GM19351 (cell line): Measurements from ENCODE around the gene TUT4.

Experiments
- ATAC-seq: cut with Tn5 transposase; IDR thresholded peaks from one replicate; pipeline ENCODE4 v1.9.1; 2021; ENCODE audit warnings: mild to moderate bottlenecking, moderate library complexity; ENCODE audit not compliant: unreplicated experiment

The TUT4 gene

DNA sequence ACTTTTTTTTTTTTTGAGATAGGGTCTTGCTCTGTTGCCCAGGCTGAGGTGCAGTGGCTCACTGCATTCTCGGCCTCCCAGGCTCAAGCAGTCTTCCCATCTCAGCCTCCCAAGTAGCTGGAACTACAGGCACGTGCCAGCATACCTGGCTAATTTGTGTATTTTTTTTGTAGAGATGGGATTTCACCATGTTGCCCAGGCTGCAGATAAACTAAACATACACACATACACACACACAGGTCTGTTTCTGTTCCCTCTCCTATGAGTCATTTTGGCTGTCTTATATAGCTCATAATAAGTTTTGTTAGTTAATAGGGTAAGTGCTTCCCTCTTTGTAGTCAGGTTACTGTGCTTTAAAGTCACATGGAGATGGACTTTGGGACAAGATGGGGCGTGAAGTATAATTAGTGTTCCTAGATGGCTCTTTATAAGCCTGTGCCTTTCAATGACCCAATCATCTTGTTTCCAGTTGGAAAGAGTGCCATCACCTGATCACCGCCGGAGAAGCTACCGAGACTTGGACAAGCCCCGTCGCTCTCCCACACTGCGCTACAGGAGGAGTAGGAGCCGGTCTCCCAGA lies 139.4 kb downstream of the TUT4 start:
- ATAC-seq = no peak

DNA sequence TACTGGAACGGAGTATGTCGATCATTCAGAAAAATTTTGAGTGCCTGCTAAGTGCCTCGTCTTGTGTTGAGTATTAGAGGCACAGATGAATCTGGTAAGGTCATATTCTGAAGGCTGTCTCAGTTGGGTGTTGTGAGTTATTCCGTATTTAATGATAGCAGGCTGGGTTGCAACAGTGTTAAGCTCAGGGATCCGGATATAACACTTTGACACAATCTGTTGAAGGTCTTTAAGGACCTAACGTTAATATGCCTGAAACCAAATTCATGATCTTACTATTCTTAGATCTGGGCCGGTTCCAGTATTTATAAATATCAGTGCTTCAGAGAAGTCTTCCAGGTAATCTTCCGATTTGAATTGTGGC lies 147.9 kb downstream of the TUT4 start:
- no peak for ATAC-seq

- peak; percentile 87 for ATAC-seq
Measured at GRCh38 chr1:52404116-52404974, 148.5 kb downstream of the TUT4 start, which contains the start of the genes ORC1 and PRPF38A. Gene ORC1, minus strand, starts transcription at chr1:52404423. Its CDS starts 2,200 bp downstream, at chr1:52402223. Gene PRPF38A, plus strand, starts transcription at chr1:52404602. Its CDS starts 148 bp downstream, at chr1:52404750.

GRCh38 chr1:52403566-52404115 lies 149.3 kb downstream of the TUT4 start:
- peak; percentile 47 for ATAC-seq

DNA sequence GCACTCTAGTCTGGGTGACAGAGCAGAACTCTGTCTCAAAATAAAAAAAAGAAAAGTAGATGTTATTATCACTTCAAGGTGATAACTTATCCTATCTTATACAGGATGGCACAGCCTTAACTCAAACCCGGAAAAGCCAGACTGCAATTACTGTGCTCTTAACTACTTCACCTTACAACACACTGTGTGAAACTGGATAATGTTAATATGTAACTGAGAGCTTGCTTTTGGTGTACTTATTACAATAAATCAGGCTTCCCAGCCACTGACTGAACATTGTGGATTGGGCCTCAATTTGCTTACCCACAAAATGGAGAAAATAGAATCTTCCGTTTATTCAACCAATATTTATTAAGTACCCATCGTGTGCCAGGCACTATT lies 150.0 kb downstream of the TUT4 start:
- no peak for ATAC-seq

DNA sequence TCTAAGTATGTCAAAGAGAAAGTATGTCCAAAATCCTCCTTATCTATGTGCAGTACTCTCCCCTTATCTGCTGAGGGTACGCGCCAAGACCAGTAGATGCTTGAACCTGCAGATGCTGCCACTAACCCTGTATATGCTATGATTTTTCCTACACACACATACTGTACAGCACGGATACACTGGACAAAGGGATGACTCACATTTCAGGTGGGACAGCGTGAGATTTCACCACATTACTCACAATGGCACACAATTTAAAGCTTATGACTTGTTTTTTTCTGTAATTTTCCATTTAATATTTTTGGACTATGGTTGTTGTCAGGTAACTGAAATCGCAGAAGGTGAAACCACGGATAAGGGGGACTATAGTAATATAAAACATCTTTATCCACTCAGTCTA lies 152.8 kb downstream of the TUT4 start:
- ATAC-seq = no peak

- no peak for ATAC-seq
Measured at GRCh38 chr1:52399629-52400028, 153.3 kb downstream of the TUT4 start.

GRCh38 chr1:52393174-52393573 lies 159.7 kb downstream of the TUT4 start:
- ATAC-seq = no peak

DNA sequence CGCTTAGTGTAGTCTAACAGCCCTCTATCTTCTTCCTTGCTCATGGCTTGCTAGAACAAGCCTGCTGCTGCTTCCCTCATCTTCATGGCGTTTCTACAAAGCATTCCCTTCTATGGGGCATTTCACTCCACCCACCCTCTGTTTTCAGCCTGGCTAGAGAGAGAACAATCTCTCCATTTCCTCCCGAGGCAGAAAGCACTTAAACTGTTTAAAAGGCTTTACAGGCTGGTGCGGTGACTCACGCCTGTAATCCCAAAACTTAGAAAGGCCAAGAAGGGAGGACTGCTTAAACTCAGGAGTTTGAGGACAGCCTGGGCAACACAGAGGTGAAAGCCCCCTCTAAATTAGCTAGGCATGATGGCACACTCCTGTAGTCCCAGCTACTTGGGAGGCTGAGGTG lies 166.4 kb downstream of the TUT4 start:
- no peak for ATAC-seq

DNA sequence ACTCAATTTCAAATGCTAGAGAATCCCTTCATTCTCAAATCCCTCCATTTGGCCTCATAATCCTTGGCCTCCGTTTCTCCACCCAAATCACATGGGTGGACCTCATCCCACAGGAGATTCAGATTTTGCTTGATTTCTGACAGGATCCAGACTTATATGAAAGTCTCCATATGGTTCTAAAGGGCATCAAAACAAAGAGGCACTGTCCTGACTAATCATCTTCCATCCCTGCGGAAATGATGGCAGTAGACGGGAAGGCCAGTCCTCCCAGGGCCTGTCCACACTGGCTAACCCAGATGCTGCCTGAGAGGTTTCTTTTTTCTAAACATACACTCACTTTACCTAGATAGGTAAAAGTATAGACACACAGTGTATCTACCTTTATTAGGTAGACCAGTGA lies 167.5 kb downstream of the TUT4 start:
- no peak for ATAC-seq
